GM18907 (cell line): Measurements from ENCODE around the gene ACSL3.

Source experiments
- ATAC-seq: cut with Tn5 transposase; IDR thresholded peaks from one replicate; pipeline ENCODE4 v1.9.1; 2021; ENCODE audit warnings: mild to moderate bottlenecking, moderate library complexity; ENCODE audit not compliant: unreplicated experiment

Gene ACSL3

GRCh38 chr2:222939208-222939856, 78.5 kb downstream of the ACSL3 start:
- peak; percentile 88 for ATAC-seq

GRCh38 chr2:222939979-222940378, 79.1 kb downstream of the ACSL3 start:
- ATAC-seq, result no peak

DNA sequence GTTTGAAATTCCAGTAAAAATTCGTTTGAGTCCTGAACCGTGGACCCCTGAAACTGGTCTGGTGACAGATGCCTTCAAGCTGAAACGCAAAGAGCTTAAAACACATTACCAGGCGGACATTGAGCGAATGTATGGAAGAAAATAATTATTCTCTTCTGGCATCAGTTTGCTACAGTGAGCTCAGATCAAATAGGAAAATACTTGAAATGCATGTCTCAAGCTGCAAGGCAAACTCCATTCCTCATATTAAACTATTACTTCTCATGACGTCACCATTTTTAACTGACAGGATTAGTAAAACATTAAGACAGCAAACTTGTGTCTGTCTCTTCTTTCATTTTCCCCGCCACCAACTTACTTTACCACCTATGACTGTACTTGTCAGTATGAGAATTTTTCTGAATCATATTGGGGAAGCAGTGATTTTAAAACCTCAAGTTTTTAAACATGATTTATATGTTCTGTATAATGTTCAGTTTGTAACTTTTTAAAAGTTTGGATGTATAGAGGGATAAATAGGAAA, 80.7 kb downstream of the ACSL3 start:
- no peak for ATAC-seq

- ATAC-seq, result no peak
These were observed 81.7 kb downstream of the ACSL3 start for GRCh38 chr2:222942561-222942960.

GRCh38 chr2:222942977-222943376, 82.1 kb downstream of the ACSL3 start:
- no peak for ATAC-seq

GRCh38 chr2:222943820-222944219, 83.0 kb downstream of the ACSL3 start:
- peak; percentile 49 for ATAC-seq

GRCh38 chr2:222944552-222944951, 83.7 kb downstream of the ACSL3 start:
- ATAC-seq, result no peak

- ATAC-seq, result no peak
These were observed 84.3 kb downstream of the ACSL3 start for GRCh38 chr2:222944971-222945740.

DNA sequence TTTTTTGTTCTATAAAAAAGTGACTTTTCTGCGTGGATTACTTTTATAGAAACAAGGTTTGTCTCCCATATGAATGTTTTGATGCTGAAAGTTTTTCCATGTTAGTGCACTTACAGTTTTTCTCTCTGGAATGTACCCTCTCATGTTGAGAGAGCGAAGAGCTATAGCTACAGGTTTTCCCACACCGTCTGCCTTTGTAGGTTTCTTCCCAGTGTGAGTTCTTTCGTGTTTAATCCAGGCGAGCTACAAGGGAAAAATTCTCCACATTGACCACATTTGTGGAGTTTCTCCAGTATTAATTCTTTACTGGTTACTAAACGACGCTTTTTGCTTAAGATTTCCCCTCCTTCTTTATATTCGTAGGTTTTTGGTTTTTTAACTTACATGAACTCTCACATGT, 85.1 kb downstream of the ACSL3 start:
- ATAC-seq, result no peak

DNA sequence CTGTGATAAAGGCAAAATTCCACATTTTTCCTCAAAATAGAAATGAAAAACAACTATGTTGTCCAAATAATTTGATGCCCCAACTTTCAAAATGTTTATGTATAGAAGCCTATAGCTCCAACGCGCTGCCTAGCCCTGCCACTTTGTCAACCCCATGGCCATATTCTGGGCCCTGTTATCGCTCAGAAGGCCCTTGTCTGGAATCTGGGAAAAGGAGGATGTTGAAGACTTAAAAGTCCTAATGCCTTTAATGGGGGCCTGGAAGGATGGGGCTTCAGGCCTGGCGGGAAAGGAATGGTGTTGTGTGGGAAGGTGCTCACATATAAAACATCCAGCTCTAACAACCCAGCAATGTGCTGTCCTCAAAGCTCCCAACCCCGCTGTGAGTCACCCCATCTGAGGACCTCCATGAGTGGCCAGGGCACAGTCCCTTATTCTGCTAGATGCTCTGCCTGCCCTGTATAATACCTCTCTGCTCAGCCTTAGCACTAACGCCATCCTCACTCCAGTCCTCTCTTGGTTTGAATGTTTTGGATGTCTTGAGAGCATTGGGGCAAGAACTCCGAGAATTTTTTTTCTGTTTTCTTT, 86.0 kb downstream of the ACSL3 start:
- ATAC-seq, result no peak

DNA sequence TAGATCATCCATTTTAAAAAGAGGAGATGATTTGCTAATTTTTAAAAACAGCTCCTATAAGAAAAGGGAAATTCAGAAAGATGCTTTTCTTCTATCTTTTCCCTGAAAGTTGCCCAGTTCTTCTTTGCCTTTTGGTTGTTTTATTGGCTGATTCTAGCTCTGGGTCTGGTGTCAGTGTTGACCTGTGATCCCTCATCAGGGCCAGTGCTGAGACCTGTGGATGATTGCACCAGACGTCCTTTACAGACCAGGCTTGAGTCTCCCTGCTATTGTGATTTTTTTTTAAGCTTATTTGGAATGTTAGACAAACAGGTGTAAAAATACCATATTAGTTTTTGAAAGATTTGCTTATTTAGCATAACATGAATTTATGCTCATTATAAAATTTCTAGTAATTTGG, 88.2 kb downstream of the ACSL3 start:
- ATAC-seq, result no peak

- no peak for ATAC-seq
These were observed 89.0 kb downstream of the ACSL3 start for GRCh38 chr2:222949690-222950323.

GRCh38 chr2:222950638-222951285, 89.9 kb downstream of the ACSL3 start:
- ATAC-seq, result no peak

DNA sequence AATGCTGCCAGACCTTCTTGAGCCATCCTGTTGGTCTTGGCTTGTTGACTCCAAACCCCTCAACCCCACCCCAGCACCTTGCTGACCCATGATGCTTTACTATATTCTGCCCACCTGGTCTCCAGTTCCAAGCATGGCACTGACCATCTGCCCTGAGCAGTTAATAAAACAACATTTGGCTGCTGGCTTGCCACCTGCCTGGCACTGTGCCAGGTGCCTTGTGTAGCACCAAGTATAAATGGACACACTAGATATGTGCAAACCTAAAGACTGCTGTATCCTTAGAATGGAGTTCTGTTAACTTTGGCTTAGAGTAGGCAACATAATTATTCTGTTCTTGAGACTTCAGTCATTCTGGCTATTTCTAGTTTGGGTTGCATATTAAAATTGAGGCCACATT, 91.4 kb downstream of the ACSL3 start:
- ATAC-seq, result no peak

DNA sequence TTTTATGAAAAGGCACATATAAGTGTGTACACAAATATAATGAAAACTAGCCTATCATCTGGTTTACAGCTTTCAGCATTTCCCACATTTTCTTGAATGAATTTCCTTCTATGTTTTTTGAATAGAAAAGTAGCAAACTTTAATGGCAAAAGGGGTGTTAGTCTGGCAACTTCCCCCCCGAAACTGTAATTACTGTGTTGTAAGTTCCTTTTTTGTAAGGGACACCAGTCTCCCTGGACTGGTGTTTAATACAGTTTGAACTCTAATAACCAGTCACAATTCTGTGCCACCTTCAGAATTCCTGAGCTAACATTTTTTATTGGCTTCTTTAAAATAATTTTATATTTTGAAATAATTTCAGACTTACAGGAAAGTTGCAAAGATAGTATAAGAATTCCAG, 94.2 kb downstream of the ACSL3 start:
- no peak for ATAC-seq

- ATAC-seq, result no peak
These were observed 98.5 kb downstream of the ACSL3 start for GRCh38 chr2:222959358-222959757.

DNA sequence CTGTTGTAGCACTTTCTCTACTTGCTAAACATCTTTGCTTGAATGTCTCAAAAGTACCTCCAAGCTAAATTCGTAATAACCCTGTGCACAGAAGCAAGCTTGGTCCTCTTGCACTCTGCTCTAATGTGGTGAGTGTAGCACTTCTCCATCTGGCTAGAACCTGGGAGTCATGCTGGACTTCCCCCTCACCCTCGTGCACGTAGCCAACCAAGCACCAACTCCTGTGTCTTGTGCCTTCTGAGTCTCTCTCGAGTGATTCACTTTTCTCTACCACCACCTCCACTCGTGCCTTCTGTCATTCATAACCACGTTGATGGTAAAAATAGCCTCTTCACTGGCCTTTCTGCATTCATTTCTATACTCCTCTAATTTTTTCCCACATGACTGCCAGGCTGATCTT, 99.3 kb downstream of the ACSL3 start:
- ATAC-seq, result peak; percentile 58

- no peak for ATAC-seq
These were observed 102.8 kb downstream of the ACSL3 start for GRCh38 chr2:222963641-222964040.

- ATAC-seq, result no peak
These were observed 103.7 kb downstream of the ACSL3 start for GRCh38 chr2:222964376-222965031.

GRCh38 chr2:222965555-222965954, 104.7 kb downstream of the ACSL3 start:
- ATAC-seq, result no peak
